OCI-LY3 (cell line): ENCODE results near the gene URB1.

Source experiments
- H2AFZ ChIP-seq: fragments of 200-600, 300-600 bp; shearing (Covaris generic); 2 replicates; pipeline ENCODE4 v1.6.0; 2014; ENCODE audit warnings: antibody characterized with exemption, low read depth, low read length
- H3K27ac ChIP-seq: fragments of 200-600, 300-600 bp; sonication (generic); 2 replicates; pipeline ENCODE4 v1.5.1; 2014; ENCODE audit warnings: mild to moderate bottlenecking, low read length, moderate library complexity, mixed read lengths
- H3K27me3 ChIP-seq: fragments of 200-600, 300-600 bp; sonication (generic); 2 replicates; pipeline ENCODE4 v1.6.1; 2014; ENCODE audit warnings: low read depth, low read length, mixed read lengths
- H3K36me3 ChIP-seq: fragments of 200-600, 300-600 bp; sonication (generic); replicated peaks from 2 replicates; pipeline ENCODE3; 2014; ENCODE audit warnings: low read depth, low read length, mixed read lengths
- H3K4me1 ChIP-seq: fragments of 300-600, 200-600 bp; sonication (generic); 2 replicates; pipeline ENCODE4 v1.6.1; 2014; ENCODE audit warnings: low read length, mixed read lengths
- H3K4me2 ChIP-seq: fragments of 200-600, 300-600 bp; sonication (generic); 2 replicates; pipeline ENCODE4 v1.6.1; 2014; ENCODE audit warnings: low read length, mixed read lengths
- H3K4me3 ChIP-seq: fragments of 300-600, 200-600 bp; sonication (generic); 2 replicates; pipeline ENCODE4 v1.5.1; 2014; ENCODE audit warnings: antibody characterized with exemption, mild to moderate bottlenecking, low read length, moderate library complexity
- H3K79me2 ChIP-seq: fragments of 300-600, 200-600 bp; shearing (Covaris generic); 2 replicates; pipeline ENCODE4 v1.6.1; 2014; ENCODE audit warnings: mild to moderate bottlenecking, low read length, mixed read lengths
- H3K9ac ChIP-seq: fragments of 300-600, 200-600 bp; shearing (Covaris generic); 2 replicates; pipeline ENCODE4 v1.6.0; 2014; ENCODE audit warnings: mild to moderate bottlenecking, low read length, moderate library complexity
- H3K9me3 ChIP-seq: fragments of 200-600, 300-600 bp; shearing (Covaris generic); 2 replicates; pipeline ENCODE4 v1.6.1; 2014; ENCODE audit warnings: low read length, mixed read lengths; ENCODE audit not compliant: insufficient read depth
- H4K20me1 ChIP-seq: fragments of 200-600, 300-600 bp; sonication (generic); 2 replicates; pipeline ENCODE4 v1.6.1; 2016; ENCODE audit warnings: low read length, mixed read lengths; ENCODE audit not compliant: insufficient read depth
- EZH2phosphoT487 ChIP-seq: fragments of 200-600 bp; shearing (Covaris generic); IDR thresholded peaks from 2 replicates; pipeline ENCODE4 v1.6.1; 2018; ENCODE audit warnings: antibody characterized with exemption, mixed run types, low read depth
- TF ChIP-seq, protein P1 (sequence below): fragments of 200-600, 300-600 bp; sonication (generic); IDR thresholded peaks from 2 replicates; pipeline ENCODE4 v1.5.1; 2014; ENCODE audit warnings: antibody characterized with exemption, low read length, low read depth

The URB1 gene

DNA sequence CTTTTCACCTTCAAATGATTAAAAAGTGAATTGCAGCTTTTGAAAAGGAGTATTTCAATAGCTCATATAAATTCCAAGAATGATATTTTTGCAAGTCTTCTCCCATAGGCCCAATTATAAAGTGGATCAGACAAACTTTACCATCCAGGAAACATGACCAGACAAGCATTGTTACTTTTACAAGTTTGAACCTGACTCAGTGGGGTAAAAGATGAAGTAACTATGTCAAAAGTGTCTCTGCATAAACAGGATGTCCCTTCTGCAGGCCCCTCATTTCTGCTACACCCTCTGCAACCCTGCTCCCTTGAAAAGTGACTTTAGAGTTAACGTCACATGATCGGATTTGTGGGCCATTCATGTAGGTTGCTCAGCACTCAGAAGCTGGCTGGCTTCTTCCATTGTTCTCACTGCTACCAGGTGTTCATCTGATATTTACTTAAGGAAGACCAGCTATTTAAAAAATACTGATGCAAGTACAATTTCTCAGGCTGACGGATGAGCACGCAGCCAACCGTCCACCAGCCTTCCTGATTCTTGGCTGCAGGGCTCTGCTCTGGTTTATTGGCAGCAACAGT is 32.3 kb downstream of the URB1 start:
- Histone ChIP-seq H3K27ac (no peak overlapping the region), H4K20me1 (no peaks in the 10 kb centered on the region)

DNA sequence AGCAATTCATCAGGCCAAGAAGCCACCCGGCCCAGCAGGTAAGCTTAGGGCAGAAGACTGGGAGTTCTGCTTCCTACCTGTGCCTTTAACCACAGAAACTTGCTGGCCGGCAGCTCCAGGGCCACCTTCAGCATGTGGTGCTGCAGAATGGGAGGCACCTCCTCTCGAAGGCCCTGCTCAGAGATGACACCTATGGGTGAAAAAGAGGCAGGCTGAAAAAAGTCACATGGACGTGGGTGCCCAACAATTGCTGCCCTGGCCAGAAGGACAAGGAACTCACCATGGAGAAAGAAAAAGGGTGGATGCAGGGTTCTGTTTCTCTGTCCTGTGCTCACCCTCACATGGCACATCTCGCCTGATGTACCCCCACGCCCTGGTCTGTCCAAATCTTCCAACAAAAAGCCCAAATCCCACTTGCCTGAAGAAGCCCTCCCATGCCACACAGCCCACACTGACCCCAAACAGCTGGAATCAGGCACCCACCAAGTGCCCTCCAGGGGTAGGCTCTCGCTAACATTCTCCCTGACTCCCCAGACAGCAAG is 33.0 kb downstream of the URB1 start:
- Histone ChIP-seq H2AFZ (no peak overlapping the region), H3K79me2 (no peaks in the 10 kb centered on the region), H3K27ac (no peak overlapping the region), H3K4me1 (no peaks in the 10 kb centered on the region), H3K9ac (no peak overlapping the region), H3K9me3 (no peaks in the 10 kb centered on the region), H3K27me3 (no peaks in the 10 kb centered on the region), H3K4me3 (no peak overlapping the region), H3K36me3 (peaks cover 38% of the 10 kb centered on the region), H3K4me2 (no peak overlapping the region), H4K20me1 (no peaks in the 10 kb centered on the region)
- TF ChIP-seq, protein P1, sequence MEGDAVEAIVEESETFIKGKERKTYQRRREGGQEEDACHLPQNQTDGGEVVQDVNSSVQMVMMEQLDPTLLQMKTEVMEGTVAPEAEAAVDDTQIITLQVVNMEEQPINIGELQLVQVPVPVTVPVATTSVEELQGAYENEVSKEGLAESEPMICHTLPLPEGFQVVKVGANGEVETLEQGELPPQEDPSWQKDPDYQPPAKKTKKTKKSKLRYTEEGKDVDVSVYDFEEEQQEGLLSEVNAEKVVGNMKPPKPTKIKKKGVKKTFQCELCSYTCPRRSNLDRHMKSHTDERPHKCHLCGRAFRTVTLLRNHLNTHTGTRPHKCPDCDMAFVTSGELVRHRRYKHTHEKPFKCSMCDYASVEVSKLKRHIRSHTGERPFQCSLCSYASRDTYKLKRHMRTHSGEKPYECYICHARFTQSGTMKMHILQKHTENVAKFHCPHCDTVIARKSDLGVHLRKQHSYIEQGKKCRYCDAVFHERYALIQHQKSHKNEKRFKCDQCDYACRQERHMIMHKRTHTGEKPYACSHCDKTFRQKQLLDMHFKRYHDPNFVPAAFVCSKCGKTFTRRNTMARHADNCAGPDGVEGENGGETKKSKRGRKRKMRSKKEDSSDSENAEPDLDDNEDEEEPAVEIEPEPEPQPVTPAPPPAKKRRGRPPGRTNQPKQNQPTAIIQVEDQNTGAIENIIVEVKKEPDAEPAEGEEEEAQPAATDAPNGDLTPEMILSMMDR, result peak; percentile 16; the same call in 1 of the 2 replicates
- no peak for TF ChIP-seq EZH2phosphoT487

More for the DNA sequence above, 32.3 kb downstream of the URB1 start:
- Histone ChIP-seq H3K27me3 (no peaks in the 10 kb centered on the region), H3K36me3 (peaks cover 35% of the 10 kb centered on the region), H3K9me3 (no peaks in the 10 kb centered on the region), H2AFZ (no peak overlapping the region), H3K9ac (no peak overlapping the region), H3K4me1 (no peaks in the 10 kb centered on the region), H3K79me2 (no peaks in the 10 kb centered on the region), H3K4me2 (no peak overlapping the region), H3K4me3 (no peak overlapping the region)
- TF ChIP-seq EZH2phosphoT487, result no peak
- TF ChIP-seq, protein P1, result no peak

DNA sequence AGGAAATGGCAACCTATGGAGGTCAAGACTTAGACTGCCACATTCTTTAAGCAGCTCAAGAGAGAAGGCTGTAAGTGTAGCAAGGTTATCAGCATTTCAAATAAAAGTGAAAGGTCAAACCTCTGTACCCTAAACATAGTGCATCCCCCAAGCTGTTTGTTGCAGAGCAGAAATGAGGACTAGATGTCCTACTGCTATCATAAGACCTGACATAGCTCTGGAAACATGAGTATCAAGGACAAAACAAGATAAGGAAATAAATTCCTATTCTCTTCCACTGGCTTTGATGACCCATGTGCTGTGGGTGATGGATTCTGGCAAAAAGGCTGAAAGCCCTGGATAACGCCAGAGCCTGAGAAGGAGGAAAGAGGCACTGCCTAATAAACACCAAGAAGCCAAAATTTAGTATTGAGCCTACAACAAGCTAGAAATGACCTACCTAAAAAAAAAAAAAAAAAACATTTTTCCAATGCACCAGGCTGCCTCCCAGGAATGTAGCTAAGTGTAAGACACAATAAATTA is 35.9 kb downstream of the URB1 start:
- H3K9me3 ChIP-seq, result no peaks in the 10 kb centered on the region
- H3K4me3 ChIP-seq, result no peak overlapping the region
- H3K79me2 ChIP-seq, result no peaks in the 10 kb centered on the region
- peaks cover 38% of the 10 kb centered on the region for H3K36me3 ChIP-seq
- H3K4me2 ChIP-seq, result no peak overlapping the region
- H3K27me3 ChIP-seq, result no peaks in the 10 kb centered on the region
- H3K9ac ChIP-seq, result no peak overlapping the region
- H3K4me1 ChIP-seq, result no peaks in the 10 kb centered on the region
- no peaks in the 10 kb centered on the region for H4K20me1 ChIP-seq
- H3K27ac ChIP-seq, result no peak overlapping the region
- H2AFZ ChIP-seq, result no peak overlapping the region
- TF ChIP-seq EZH2phosphoT487, result no peak

GRCh38 chr21:32353002-32353711 is 39.7 kb downstream of the URB1 start:
- H3K27me3 ChIP-seq, result no peaks in the 10 kb centered on the region
- H3K4me3 ChIP-seq, result no peak overlapping the region
- no peak for TF ChIP-seq EZH2phosphoT487
- TF ChIP-seq, protein P1, result no peak
- no peak overlapping the region for H2AFZ ChIP-seq
- H3K4me1 ChIP-seq, result peaks cover 2% of the 10 kb centered on the region; the same call in 1 of the 2 replicates
- peaks cover 42% of the 10 kb centered on the region for H3K36me3 ChIP-seq
- no peaks in the 10 kb centered on the region for H3K79me2 ChIP-seq
- H4K20me1 ChIP-seq, result no peaks in the 10 kb centered on the region
- H3K27ac ChIP-seq, result no peak overlapping the region
- H3K4me2 ChIP-seq, result no peak overlapping the region
- no peak overlapping the region for H3K9ac ChIP-seq
- H3K9me3 ChIP-seq, result no peaks in the 10 kb centered on the region
